HG02870 (cell line): ENCODE measurements around the gene PYGO2.
"Not testable (repeated sequence)": the region's sequence is repeated elsewhere in the genome, so short reads cannot be mapped to it uniquely, and the experiment has no call there.

ENCODE experiments used
- ATAC-seq: cut with Tn5 transposase; IDR thresholded peaks from one replicate; pipeline ENCODE4 v1.9.1; 2021; ENCODE audit warnings: mild to moderate bottlenecking, moderate library complexity; ENCODE audit not compliant: unreplicated experiment

Gene PYGO2

GRCh38 chr1:154983776-154984466, 22.3 kb upstream of the PYGO2 start:
- no peak for ATAC-seq

GRCh38 chr1:154982897-154983648, 21.5 kb upstream of the PYGO2 start, which contains the start of gene FLAD1:
TSS of gene FLAD1 (plus strand) at chr1:154983344. CDS start at chr1:154983695, 351 bp downstream.
- ATAC-seq: peak; percentile 99

- no peak for ATAC-seq
These were observed 20.8 kb upstream of the PYGO2 start for GRCh38 chr1:154982341-154982740.

GRCh38 chr1:154978360-154978759, 16.8 kb upstream of the PYGO2 start:
- no peak for ATAC-seq

GRCh38 chr1:154977762-154978161, 16.2 kb upstream of the PYGO2 start:
- not testable (repeated sequence) for ATAC-seq

- ATAC-seq: no peak
These were observed 14.0 kb upstream of the PYGO2 start for GRCh38 chr1:154975409-154976059.

GRCh38 chr1:154974808-154975408, 13.3 kb upstream of the PYGO2 start:
- ATAC-seq: peak; percentile 36

GRCh38 chr1:154974102-154974807, 12.7 kb upstream of the PYGO2 start, which contains the start of gene CKS1B:
TSS of gene CKS1B (plus strand) at chr1:154974681. CDS start at chr1:154974746, 65 bp downstream.
- peak; percentile 71 for ATAC-seq

- peak; percentile 13 for ATAC-seq
These were observed 11.9 kb upstream of the PYGO2 start for GRCh38 chr1:154973344-154974101.

- no peak for ATAC-seq
These were observed 11.1 kb upstream of the PYGO2 start for GRCh38 chr1:154972517-154973343.

- ATAC-seq: no peak
These were observed 10.6 kb upstream of the PYGO2 start for GRCh38 chr1:154972213-154972516.

GRCh38 chr1:154971341-154971998, 9.9 kb upstream of the PYGO2 start:
- no peak for ATAC-seq

- ATAC-seq: peak; percentile 24
These were observed 9.2 kb upstream of the PYGO2 start, which contains the start of gene SHC1 for GRCh38 chr1:154970631-154971340. TSS of gene SHC1 (minus strand) at chr1:154970747. CDS start at chr1:154970526, 221 bp downstream.

GRCh38 chr1:154969860-154970452, 8.4 kb upstream of the PYGO2 start:
- no peak for ATAC-seq

- no peak for ATAC-seq
These were observed 7.7 kb upstream of the PYGO2 start for GRCh38 chr1:154969246-154969645.

GRCh38 chr1:154968731-154969130, 7.1 kb upstream of the PYGO2 start:
- ATAC-seq: no peak

GRCh38 chr1:154967331-154967950, 5.9 kb upstream of the PYGO2 start:
- no peak for ATAC-seq
